ENCODE measurements around the gene MILR1. TPM values are rescaled to one million over a fixed set of nuclear protein-coding genes. Genes with fewer than 3 reads are reported as not detected.
"Not testable (repeated sequence)": the region's sequence is repeated elsewhere in the genome, so short reads cannot be mapped to it uniquely, and the experiment has no call there.

Gene MILR1
- polyA plus RNA-seq, 5 donors: 2.5 to 5.2 (median 3.2) TPM

DNA sequence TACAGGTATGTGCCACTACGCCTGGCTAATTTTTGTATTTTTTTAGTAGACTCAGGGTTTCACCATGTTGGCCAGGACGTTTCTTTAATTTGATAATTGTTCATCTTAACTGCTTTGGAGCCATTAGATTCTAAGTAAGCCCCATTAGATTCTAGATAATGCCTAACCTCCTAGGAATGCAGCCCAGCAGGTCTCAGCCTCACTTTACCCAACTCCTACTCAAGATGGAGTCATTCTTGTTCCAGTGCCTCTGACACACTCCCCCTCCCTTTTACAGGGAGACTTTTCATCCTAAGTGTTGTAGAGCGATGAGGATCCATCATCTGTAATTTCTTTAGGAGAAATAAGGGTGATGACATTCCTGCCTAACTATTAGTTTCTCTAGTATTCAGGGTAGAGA lies 23.7 kb upstream of the MILR1 start:
- no peak for DNase-seq

GRCh38 chr17:64426596-64426995 lies 22.3 kb upstream of the MILR1 start:
- DNase-seq: no peak

GRCh38 chr17:64428406-64428805 lies 20.5 kb upstream of the MILR1 start:
- DNase-seq: no peak

- DNase-seq: not testable (repeated sequence)
These were observed 18.9 kb upstream of the MILR1 start for GRCh38 chr17:64430036-64430435.

DNA sequence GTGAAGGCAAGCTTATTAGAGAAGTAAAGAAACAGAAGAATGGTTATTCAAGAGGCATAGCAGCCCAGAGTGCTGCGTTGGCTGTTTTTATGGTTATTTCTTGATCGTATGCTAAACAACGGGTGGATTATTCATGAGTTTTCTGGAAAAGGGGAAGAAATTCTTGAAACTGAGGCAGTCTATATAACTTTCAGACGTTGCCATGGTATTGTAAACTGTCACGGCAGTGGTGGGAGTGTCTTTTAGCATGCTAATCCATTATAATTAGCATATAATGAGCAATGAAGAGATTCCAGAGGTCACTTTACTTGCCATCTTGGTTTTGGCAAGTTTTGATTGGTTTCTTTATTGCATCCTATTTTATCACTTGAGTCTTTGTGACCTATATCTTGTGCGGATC lies 17.4 kb upstream of the MILR1 start:
- DNase-seq: no peak

- no peak for DNase-seq
These were observed 10.9 kb upstream of the MILR1 start for GRCh38 chr17:64437944-64438525.

DNA sequence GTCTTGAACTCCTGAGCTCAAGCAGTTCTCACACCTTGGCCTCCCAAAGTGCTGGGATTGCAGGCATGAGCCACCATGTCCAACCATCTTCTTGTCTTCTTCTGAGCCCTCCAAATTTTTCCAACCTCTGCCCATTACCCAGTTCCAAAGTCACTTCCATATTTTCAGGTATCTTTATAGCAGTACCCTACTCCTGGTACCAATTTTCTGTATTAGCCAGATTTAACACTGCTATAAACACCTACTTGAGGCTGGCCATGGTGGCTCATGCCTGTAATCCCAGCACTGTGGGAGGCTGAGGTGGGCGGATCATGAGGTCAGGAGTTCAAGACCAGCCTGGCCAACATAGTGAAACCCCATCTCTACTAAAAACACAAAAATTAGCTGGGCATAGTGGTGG lies 9.4 kb upstream of the MILR1 start:
- not testable (repeated sequence) for DNase-seq

- no peak for DNase-seq
These were observed 9.0 kb upstream of the MILR1 start for GRCh38 chr17:64439956-64440355.

- DNase-seq: peak in 1 of 2 donors; percentile 6
These were observed 7.0 kb upstream of the MILR1 start for GRCh38 chr17:64441772-64442540.

DNA sequence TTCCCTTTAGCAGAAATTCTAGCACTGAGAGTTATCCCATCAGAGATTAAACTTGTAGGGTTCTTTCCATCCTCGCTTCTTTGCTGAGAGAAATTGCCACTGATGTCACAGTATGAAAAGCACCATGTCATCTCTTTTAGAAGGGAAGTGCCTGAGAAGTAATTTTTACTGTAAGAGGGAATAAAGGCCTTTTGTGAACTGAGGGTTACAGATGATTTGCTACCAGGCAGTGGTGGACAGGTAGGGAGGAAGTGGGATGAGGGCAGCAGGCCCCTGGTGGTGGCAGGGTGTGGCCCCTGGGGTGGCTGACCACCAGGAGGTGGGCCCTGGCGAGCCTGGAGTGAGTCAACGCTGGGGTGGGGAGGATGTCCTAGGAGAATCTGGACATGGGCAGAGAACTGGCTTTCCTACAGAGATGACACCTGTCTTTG lies 6.4 kb upstream of the MILR1 start:
- DNase-seq: no peak

DNA sequence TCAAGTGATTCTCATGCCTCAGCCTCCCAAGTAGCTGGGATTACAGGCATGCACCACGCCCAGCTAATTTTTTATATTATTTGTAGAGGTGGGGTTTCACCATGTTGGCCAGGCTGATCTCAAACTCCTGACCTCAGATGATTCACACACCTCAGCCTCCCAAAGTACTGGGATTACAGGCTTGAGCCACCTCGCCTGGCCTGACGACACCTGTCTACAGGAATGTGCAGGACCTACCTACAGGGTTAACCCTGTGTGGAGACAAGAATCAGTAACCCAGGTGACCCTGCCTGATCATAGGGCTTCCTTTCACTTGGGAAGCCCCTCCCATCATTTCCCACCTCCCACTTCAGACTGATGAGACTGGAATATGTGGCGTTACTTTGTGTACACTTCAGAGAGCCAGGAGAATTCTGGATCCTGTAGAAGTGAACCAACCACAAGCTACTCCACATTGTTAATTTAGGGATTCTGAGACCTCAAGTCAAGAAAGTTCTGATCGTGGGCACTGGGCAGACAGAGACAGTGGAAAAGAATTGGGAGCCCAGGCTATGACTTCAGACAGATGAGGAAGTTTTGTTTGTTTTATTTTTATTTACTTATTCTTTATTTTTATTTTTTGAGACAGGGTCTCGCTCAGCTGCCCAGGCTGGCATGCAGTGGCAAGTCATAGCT lies 5.7 kb upstream of the MILR1 start:
- no peak for DNase-seq

GRCh38 chr17:64447526-64447925 lies 1.4 kb upstream of the MILR1 start:
- DNase-seq: no peak

GRCh38 chr17:64449545-64449944 lies 630 bp downstream of the MILR1 start:
- no peak for DNase-seq

DNA sequence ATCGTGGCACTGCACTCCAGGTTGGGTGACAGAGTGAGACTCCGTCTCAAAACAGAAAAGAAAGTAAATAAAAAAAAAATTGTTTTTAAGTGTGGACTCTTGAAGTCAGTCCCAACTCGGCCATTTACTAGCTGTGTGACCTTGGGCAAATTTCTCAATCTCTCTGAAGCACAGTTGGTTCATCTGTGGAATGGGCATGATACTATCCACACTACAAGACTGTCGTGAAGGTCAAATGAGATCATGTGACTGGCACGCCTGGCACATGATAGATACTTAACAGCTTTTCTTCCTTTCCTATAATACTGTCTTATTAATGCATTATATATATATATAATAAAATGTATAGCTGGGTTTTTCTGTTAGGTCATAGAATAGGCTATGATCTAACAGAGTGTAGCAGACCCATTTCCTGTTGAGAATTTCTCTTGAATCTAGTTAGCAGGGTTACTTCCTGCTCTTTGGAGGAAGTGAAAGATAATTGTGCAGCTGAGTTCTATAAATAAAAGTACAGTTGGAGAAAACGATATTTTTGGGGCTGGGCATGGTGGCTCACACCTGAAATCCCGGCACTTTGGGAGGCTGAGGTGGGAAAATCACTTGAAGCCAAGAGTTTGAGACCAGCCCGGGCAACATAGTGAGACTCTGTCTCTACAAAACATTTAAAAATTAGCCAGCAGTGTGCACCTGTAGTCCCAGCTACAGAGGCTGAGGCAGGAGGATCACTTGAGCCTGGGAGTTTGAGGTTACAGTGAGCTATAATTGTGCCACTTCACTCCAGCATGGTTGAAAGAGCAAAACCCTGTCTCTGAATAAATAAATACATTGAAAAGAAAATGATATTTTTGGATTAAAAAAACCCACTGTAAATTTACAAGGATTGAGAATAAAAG lies 7.3 kb downstream of the MILR1 start:
- DNase-seq: no peak

GRCh38 chr17:64457156-64457555 lies 8.2 kb downstream of the MILR1 start:
- DNase-seq: no peak

DNA sequence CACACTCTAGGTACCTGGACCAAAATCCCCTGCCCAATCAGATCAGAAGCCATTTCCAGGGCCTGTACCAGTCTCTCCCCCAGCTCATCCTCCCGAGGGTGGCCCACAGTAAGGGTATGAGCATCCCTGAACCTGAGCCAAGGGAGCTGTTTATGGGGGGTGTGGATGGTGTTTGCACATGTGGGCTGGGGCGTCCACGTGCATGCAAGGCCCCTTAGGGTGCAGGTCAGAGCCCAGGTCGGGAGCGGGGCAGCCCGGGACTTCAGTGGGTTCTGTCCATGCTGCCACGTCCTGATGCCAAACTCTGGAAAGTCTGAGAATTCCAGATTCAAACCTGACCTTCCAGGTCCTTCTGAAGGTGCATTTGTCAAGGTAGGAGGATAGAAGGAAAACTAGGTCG lies 9.8 kb downstream of the MILR1 start:
- no peak for DNase-seq

DNA sequence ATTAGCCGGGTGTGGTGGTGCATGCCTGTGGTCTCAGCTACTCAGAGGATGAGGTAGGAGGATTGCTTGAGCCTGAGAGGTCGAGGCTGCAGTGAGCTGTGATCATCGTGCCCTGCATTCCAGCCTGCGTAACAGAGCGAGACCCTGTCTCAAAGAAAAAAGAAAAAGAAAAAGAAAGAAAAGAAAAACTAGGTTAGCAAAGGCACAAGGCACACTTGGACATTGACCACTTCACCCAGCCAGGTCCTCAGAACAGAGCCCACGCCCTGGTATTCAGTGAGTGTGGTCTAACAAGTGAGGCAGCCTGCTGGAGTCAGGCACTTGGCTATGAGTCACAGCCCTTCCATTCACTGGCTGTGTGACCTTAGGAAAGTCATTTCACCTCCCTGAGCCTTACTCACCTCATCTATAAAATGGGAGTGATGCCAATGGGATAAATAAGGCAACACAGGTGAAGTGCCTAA lies 10.4 kb downstream of the MILR1 start:
- DNase-seq: no peak

- not testable (repeated sequence) for DNase-seq
These were observed 10.9 kb downstream of the MILR1 start for GRCh38 chr17:64459818-64460217.

DNA sequence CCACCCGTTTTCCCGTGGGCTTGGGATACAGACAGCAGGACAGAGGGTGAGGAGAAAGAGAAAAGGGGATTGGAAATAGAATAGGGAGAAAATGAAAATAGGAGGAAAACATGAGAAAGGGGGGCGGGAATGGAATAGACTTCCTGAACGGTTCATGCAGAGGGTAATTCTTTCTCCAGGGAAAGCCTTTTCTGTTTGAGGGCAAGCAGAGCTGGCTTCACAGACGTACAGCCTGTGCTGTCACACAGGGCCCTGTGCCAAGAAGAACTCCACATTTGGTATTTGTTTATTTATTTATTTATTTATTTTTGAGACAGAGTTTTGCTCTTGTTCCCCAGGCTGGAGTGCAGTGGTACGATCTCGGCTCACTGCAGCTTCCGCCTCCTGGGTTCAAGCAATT lies 12.0 kb downstream of the MILR1 start:
- DNase-seq: peak in 1 of 2 donors; percentile 22

DNA sequence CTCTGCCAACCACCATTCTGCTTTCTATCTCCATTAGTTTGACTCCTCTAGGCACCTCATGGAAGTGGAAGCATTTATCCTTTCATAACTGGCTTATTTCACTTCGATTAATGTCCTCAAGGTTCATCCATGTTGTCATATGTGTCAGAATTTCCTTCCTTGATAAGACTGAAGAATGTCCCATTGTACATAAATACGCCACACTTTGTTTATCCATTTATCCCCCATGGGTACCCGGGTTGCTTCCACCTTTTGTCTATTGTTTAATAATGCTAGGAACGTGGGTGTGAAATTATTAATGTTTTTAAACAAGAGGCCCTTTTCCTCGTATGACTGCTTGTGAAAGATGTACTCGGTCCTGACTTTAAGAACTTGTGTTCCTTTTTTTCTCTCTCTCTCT lies 12.9 kb downstream of the MILR1 start:
- DNase-seq: no peak

GRCh38 chr17:64466019-64466735 lies 17.3 kb downstream of the MILR1 start:
- no peak for DNase-seq
